Esophagus muscularis mucosa (tissue), 4 donors: ENCODE results near the gene FGFR2. TPM values are rescaled to one million over a fixed set of nuclear protein-coding genes. Genes with fewer than 3 reads are reported as not detected.

Experiments
- DNase-seq: peaks from one replicate; pipeline ENCODE4 v3.0.0-alpha.2; 2017; ENCODE audit errors: extremely low spot score
- H3K27ac ChIP-seq, 4 donors: fragments of 200-600 bp; sonication (generic); replicated peaks in 1 of 4; 1 replicate in 3 of 4; 2 replicates in 1 of 4; pipeline ENCODE4 v1.5.1; 2016 to 2019; ENCODE audit warnings: mild to moderate bottlenecking in 1 of 4
- H3K27me3 ChIP-seq, 4 donors: fragments of 200-600 bp; sonication (generic); one replicate each; pipeline versions ENCODE4 v1.5.1 to v1.6.0; 2016 to 2019
- H3K36me3 ChIP-seq, 4 donors: fragments of 200-600 bp; sonication (generic); one replicate each; pipeline ENCODE4 v1.5.1; 2016 to 2019
- H3K4me1 ChIP-seq, 4 donors: fragments of 200-600 bp; sonication (generic); one replicate each; pipeline ENCODE4 v1.5.1; 2016 to 2019
- H3K4me3 ChIP-seq, 4 donors: fragments of 200-600 bp; sonication (generic); 1 replicate in 2 of 4; 2 replicates in 2 of 4; pipeline ENCODE4 v1.5.1; 2016 to 2019; ENCODE audit warnings: mild to moderate bottlenecking in 4 of 4, moderate library complexity in 1 of 4
- H3K9me3 ChIP-seq, 4 donors: fragments of 200-600 bp; sonication (generic); 1 replicate in 3 of 4; 2 replicates in 1 of 4; pipeline ENCODE4 v1.5.1; 2016 to 2019
- EP300 ChIP-seq: sonication (generic); formaldehyde crosslinking; IDR thresholded peaks from one replicate; pipeline ENCODE4 v1.6.1; 2017; ENCODE audit warnings: antibody characterized with exemption
- POLR2A ChIP-seq: fragments of 450-650 bp; IDR thresholded peaks from one replicate; pipeline ENCODE4 v1.6.1; 2017; ENCODE audit warnings: antibody characterized with exemption, moderate library complexity, mild to moderate bottlenecking, low read depth
- POLR2AphosphoS5 ChIP-seq, 2 donors: sonication (generic); formaldehyde crosslinking; IDR thresholded peaks; one replicate each; pipeline ENCODE4 v1.6.1; 2017; ENCODE audit warnings: antibody characterized with exemption in 2 of 2
- WGBS: methylation state at CpG from one replicate; pipeline ENCODE4 v1.1.5; 2018; 5-methylcytosine and 5-hydroxymethylcytosine counted together
- intact Hi-C: fragments of 100-400 bp; cut with DNase I; formaldehyde crosslinking; loops from one replicate; pipeline ENCODE4 v1.15.1; 2023
- total RNA-seq, 4 donors: library from RNA; depleted of rRNA; stranded (reverse); fragments of >200 nt; gene quantifications; one replicate each; pipeline versions ENCODE4 v1.1.0 to v1.2.1, GENCODE V29; 2016
- TF ChIP-seq, protein P1 (sequence below), 3 experiments: fragments of 200-600 bp in 2 of 3; fragments of 450-650 bp in 1 of 3; sonication (generic) in 2 of 3; IDR thresholded peaks; one replicate each; pipeline ENCODE4 v1.5.1; 2017 to 2019; ENCODE audit warnings: antibody characterized with exemption in 3 of 3, mild to moderate bottlenecking in 2 of 3, moderate library complexity in 1 of 3

Gene FGFR2
- total RNA-seq, 4 donors from 2014 or later, result 58.6 to 74.0 (median 60.5) TPM

DNA sequence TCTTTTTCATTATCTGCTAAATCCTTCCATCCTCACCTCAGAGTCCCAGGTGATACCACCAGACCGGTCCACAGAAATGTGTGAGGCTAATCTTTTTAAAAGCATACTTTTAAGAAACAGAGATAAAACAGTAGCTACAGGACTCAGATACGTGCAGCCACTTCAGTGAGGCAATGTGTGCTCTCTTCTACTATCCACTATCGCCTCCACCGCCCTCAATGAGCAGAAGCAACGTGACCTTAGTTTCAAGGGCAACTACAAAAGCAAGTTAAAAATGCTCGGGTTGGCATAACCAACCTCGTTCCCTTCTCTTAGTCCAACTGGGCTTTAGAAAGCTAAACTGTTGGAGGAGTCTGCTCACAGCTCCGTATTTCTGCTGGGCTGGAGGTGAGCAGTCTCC is 4.2 kb downstream of the FGFR2 start:
- Histone ChIP-seq H3K9me3 (no peaks in the 10 kb centered on the region), H3K4me3 (peak overlapping the region in 2 of 4 donors; percentile 7 to 14), H3K27me3 (peaks cover 0 to 24% (median 2%) of the 10 kb centered on the region in 4 donors), H3K27ac (peak overlapping the region; percentile 91 to 95 (median 94)), H3K36me3 (no peaks in the 10 kb centered on the region), H3K4me1 (peaks cover 14 to 90% (median 83%) of the 10 kb centered on the region in 4 donors)
- no peak for DNase-seq
- TF ChIP-seq EP300 (no peak), POLR2A (no peak), POLR2AphosphoS5 (IDR thresholded peaks at IDR 0.05) (no peak)
- TF ChIP-seq, protein P1, sequence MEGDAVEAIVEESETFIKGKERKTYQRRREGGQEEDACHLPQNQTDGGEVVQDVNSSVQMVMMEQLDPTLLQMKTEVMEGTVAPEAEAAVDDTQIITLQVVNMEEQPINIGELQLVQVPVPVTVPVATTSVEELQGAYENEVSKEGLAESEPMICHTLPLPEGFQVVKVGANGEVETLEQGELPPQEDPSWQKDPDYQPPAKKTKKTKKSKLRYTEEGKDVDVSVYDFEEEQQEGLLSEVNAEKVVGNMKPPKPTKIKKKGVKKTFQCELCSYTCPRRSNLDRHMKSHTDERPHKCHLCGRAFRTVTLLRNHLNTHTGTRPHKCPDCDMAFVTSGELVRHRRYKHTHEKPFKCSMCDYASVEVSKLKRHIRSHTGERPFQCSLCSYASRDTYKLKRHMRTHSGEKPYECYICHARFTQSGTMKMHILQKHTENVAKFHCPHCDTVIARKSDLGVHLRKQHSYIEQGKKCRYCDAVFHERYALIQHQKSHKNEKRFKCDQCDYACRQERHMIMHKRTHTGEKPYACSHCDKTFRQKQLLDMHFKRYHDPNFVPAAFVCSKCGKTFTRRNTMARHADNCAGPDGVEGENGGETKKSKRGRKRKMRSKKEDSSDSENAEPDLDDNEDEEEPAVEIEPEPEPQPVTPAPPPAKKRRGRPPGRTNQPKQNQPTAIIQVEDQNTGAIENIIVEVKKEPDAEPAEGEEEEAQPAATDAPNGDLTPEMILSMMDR (IDR thresholded peaks at IDR 0.05), result no peak
- intact Hi-C loops, result loop anchor here (5.0 to 10.0 kb wide), 3 partner anchors 72 to 519 kb away; no protein-coding TSS in a partner anchor
- WGBS, result 67% methylated on average over 8 of the region's 8 CpGs

DNA sequence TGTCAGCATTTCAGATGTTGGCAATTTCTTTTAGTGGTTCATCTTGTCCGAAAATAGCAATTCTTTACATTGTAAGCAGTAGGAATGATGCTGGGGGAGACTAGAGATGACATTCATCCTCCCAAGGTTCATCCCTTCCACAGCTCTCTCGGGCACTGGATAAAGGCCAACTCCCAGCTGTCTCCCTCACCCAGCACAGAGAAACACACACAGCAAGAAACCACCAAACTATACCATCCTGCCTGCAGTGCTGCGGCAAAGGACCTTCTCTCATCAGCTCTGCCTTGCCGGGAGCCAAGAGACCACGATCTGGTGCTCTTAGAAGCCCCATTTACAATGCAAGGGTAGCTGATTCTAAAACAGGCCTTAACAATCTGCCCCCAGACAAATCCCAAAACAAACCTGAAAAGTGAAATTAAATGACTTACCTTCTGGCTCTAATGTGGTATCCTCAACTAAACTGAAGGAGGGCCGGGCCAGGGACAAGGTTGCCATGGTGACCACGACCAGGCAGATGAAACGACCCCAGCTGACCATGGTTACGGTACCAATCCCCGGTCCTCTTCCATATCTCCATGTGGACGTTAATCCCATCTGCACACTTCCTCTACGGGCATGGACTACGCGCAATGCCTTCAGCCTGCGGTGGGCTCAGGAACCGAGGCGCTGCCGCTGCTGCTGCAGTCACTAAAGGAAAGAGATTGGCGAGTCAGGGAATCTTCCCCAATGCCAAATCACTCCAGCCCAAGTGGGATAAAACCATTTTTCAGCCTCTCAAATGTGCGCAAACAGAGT is 4.8 kb downstream of the FGFR2 start:
- peaks cover 0 to 24% (median 2%) of the 10 kb centered on the region in 4 donors for H3K27me3 ChIP-seq
- TF ChIP-seq EP300 (no peak), POLR2AphosphoS5 (IDR thresholded peaks at IDR 0.05) (no peak), POLR2A (no peak)
- TF ChIP-seq, protein P1 (IDR thresholded peaks at IDR 0.05), result no peak
- H3K4me1 ChIP-seq, result peaks cover 9 to 85% (median 81%) of the 10 kb centered on the region in 4 donors
- WGBS, result 71% methylated on average over 20 of the region's 20 CpGs
- intact Hi-C loops, result loop anchor here (5.0 to 10.0 kb wide), 3 partner anchors 71 to 519 kb away; no protein-coding TSS in a partner anchor
- no peak for DNase-seq
- H3K4me3 ChIP-seq, result peak overlapping the region in 3 of 4 donors; percentile 4 to 18 (median 14)
- no peaks in the 10 kb centered on the region for H3K9me3 ChIP-seq
- peak overlapping the region; percentile 91 to 95 (median 94) for H3K27ac ChIP-seq
- no peaks in the 10 kb centered on the region for H3K36me3 ChIP-seq

DNA sequence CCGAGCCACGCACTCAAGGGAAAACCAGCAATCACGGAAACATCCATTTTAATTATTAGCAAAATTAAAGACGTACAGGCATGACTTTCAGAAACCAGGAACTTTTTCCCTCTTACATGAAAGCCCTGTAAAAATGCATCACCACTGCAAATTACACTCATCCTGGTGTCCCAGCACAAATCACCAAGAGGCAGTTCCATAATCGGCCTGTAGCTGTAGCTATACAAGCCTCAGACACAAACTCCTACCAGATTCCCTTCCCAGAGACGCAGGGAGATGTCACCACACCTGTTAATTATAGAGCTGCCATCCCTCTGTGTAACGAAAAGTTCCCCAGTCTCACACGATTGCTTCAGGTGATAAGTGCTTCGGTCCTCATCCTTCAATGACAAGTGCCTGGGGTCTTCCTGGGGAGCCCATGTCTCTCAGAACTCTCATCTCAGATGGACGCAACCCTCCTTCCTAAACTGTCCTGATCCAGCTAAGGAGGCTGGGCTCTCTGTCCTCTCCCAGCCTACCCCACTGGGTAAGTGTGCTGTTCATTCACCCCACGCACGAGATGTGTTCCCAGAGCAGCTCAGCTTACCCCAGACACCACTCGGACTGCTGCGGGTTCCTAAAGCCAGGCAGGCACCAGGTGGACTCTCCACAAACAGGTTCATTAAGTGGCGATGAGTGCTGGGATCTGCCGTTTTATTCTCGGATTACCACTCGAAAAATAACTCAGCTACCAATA is 5.9 kb downstream of the FGFR2 start:
- Histone ChIP-seq H3K9me3 (no peaks in the 10 kb centered on the region), H3K4me1 (peaks cover 5 to 78% (median 73%) of the 10 kb centered on the region in 4 donors), H3K27ac (peak overlapping the region; percentile 91 to 95 (median 94)), H3K27me3 (peaks cover 0 to 17% (median 1%) of the 10 kb centered on the region in 4 donors), H3K36me3 (no peaks in the 10 kb centered on the region), H3K4me3 (peak overlapping the region; percentile 1 to 7 (median 3))
- TF ChIP-seq, protein P1 (IDR thresholded peaks at IDR 0.05), result peak in 2 of 3 experiments; percentile 28 to 59
- peak in 1 of 2 donors; percentile 24 for TF ChIP-seq POLR2AphosphoS5 (IDR thresholded peaks at IDR 0.05)
- TF ChIP-seq EP300, result no peak
- no peak for TF ChIP-seq POLR2A
- WGBS, result 66% methylated on average over 16 of the region's 18 CpGs
- no peak for DNase-seq
- intact Hi-C loops, result loop anchor here (5.0 to 10.0 kb wide), 3 partner anchors 70 to 518 kb away; no protein-coding TSS in a partner anchor

DNA sequence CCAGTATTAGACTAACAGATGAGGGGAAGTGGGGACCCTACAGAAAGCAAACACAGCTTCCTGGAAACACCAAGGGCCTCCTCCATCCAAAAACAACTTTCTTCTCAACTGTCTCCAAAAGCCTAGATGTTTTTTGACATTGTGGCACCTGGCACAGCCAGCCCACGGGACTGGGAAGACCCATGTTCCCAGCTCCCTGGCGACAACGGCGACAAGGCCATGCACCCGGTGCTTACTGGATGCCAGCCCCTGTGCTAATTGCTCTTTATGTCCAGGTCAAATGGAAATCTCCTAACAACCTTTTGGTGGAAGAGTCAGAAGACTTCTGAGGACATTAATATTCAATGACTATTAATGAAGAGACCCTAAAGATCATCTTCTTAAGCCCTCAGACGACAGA is 7.1 kb downstream of the FGFR2 start:
- 75% methylated on average over 6 of the region's 6 CpGs for WGBS
- H3K27me3 ChIP-seq, result peaks cover 0 to 6% (median 0%) of the 10 kb centered on the region in 4 donors
- no peak overlapping the region for H3K4me3 ChIP-seq
- no peak for DNase-seq
- intact Hi-C loops, result loop anchor here (5.0 to 10.0 kb wide), 3 partner anchors 69 to 516 kb away; no protein-coding TSS in a partner anchor
- peaks cover 0 to 75% (median 66%) of the 10 kb centered on the region in 4 donors for H3K4me1 ChIP-seq
- H3K36me3 ChIP-seq, result no peaks in the 10 kb centered on the region
- H3K9me3 ChIP-seq, result no peaks in the 10 kb centered on the region
- peak overlapping the region in 2 of 4 donors; percentile 6 to 91 for H3K27ac ChIP-seq
- TF ChIP-seq, protein P1 (IDR thresholded peaks at IDR 0.05), result no peak
- no peak for TF ChIP-seq POLR2A
- TF ChIP-seq EP300, result no peak
- no peak for TF ChIP-seq POLR2AphosphoS5 (IDR thresholded peaks at IDR 0.05)
